Renal pelvis (tissue), 12 donors: ENCODE data around the gene MMP23B. TPM values are rescaled to one million over a fixed set of nuclear protein-coding genes. Genes with fewer than 3 reads are reported as not detected.
"Not testable (repeated sequence)": the region's sequence is repeated elsewhere in the genome, so short reads cannot be mapped to it uniquely, and the experiment has no call there.

ENCODE experiments used
- DNase-seq: peaks from one replicate; pipeline ENCODE4 v3.0.0-alpha.2; 2013
- long read RNA-seq, 16 experiments: transcript quantifications; one replicate each; lab custom pipeline, GENCODE V29; 2026
- polyA plus RNA-seq, 3 donors: library from polyadenylated mRNA; unstranded; fragments of 120-200 nt; gene quantifications; one replicate each; pipeline ENCODE4 v1.2.1, GENCODE V29; 2013; ENCODE audit not compliant: insufficient read length in 3 of 3

MMP23B gene
- 10 to 100 TPM; 22.6 to 34.6 (median 34.1) TPM for polyA plus RNA-seq
- long read RNA-seq, donor 1, transcript MMP23B-202 (7 exons, 1,309 nt): minor isoform, 5 of 18 reads
- long read RNA-seq, donor 1, transcript MMP23B-201 (8 exons, 1,326 nt): major isoform, 13 of 18 reads
- long read RNA-seq, donor 1, partial matches to known transcripts: 0 of 18 reads
- long read RNA-seq, donor 1, other reads (novel, unspliced or antisense): 0 of 18 reads
- long read RNA-seq, donor 2, transcript MMP23B-201 (8 exons, 1,326 nt): major isoform, 19 of 102 reads
- long read RNA-seq, donor 2, partial matches to known transcripts: 76 of 102 reads
- long read RNA-seq, donor 2, other reads (novel, unspliced or antisense): 0 of 102 reads
- long read RNA-seq, donor 3, transcript MMP23B-201 (8 exons, 1,326 nt): major isoform, 15 of 21 reads
- long read RNA-seq, donor 3, partial matches to known transcripts: 0 of 21 reads
- long read RNA-seq, donor 3, other reads (novel, unspliced or antisense): 0 of 21 reads
- long read RNA-seq, donor 4, transcript MMP23B-201 (8 exons, 1,326 nt): major isoform, 22 of 112 reads
- long read RNA-seq, donor 4, partial matches to known transcripts: 88 of 112 reads
- long read RNA-seq, donor 4, other reads (novel, unspliced or antisense): 0 of 112 reads
- long read RNA-seq, donor 5, transcript MMP23B-201 (8 exons, 1,326 nt): major isoform, 6 of 6 reads
- long read RNA-seq, donor 5, partial matches to known transcripts: 0 of 6 reads
- long read RNA-seq, donor 5, other reads (novel, unspliced or antisense): 0 of 6 reads
- long read RNA-seq, donor 6, transcript MMP23B-201 (8 exons, 1,326 nt): major isoform, 10 of 13 reads
- long read RNA-seq, donor 6, partial matches to known transcripts: 0 of 13 reads
- long read RNA-seq, donor 6, other reads (novel, unspliced or antisense): 0 of 13 reads
- long read RNA-seq, donor 7, transcript MMP23B-201 (8 exons, 1,326 nt): major isoform, 26 of 33 reads
- long read RNA-seq, donor 7, transcript MMP23B-202 (7 exons, 1,309 nt): minor isoform, 5 of 33 reads
- long read RNA-seq, donor 7, partial matches to known transcripts: 0 of 33 reads
- long read RNA-seq, donor 7, other reads (novel, unspliced or antisense): 0 of 33 reads
- long read RNA-seq, donor 8, transcript MMP23B-201 (8 exons, 1,326 nt): major isoform, 9 of 15 reads
- long read RNA-seq, donor 8, partial matches to known transcripts: 0 of 15 reads
- long read RNA-seq, donor 8, other reads (novel, unspliced or antisense): 0 of 15 reads
- long read RNA-seq, donor 9, transcript MMP23B-201 (8 exons, 1,326 nt): major isoform, 18 of 21 reads
- long read RNA-seq, donor 9, partial matches to known transcripts: 0 of 21 reads
- long read RNA-seq, donor 9, other reads (novel, unspliced or antisense): 0 of 21 reads
- long read RNA-seq, donor 10, transcript MMP23B-201 (8 exons, 1,326 nt): major isoform, 8 of 162 reads
- long read RNA-seq, donor 10, partial matches to known transcripts: 138 of 162 reads
- long read RNA-seq, donor 10, other reads (novel, unspliced or antisense): 10 of 162 reads
- long read RNA-seq, donor 11, transcript MMP23B-201 (8 exons, 1,326 nt): major isoform, 5 of 11 reads
- long read RNA-seq, donor 11, partial matches to known transcripts: 0 of 11 reads
- long read RNA-seq, donor 11, other reads (novel, unspliced or antisense): 0 of 11 reads
- long read RNA-seq, donor 12, transcript MMP23B-201 (8 exons, 1,326 nt): major isoform, 16 of 20 reads
- long read RNA-seq, donor 12, partial matches to known transcripts: 0 of 20 reads
- long read RNA-seq, donor 12, other reads (novel, unspliced or antisense): 0 of 20 reads
- long read RNA-seq, donor 13, transcript MMP23B-201 (8 exons, 1,326 nt): major isoform, 8 of 108 reads
- long read RNA-seq, donor 13, partial matches to known transcripts: 94 of 108 reads
- long read RNA-seq, donor 13, other reads (novel, unspliced or antisense): 5 of 108 reads
- long read RNA-seq, donor 14: 0 reads
- long read RNA-seq, donor 15, transcript MMP23B-201 (8 exons, 1,326 nt): major isoform, 8 of 36 reads
- long read RNA-seq, donor 15, partial matches to known transcripts: 20 of 36 reads
- long read RNA-seq, donor 15, other reads (novel, unspliced or antisense): 0 of 36 reads
- long read RNA-seq, donor 16, transcript MMP23B-202 (7 exons, 1,309 nt): minor isoform, 6 of 29 reads
- long read RNA-seq, donor 16, transcript MMP23B-201 (8 exons, 1,326 nt): major isoform, 17 of 29 reads
- long read RNA-seq, donor 16, partial matches to known transcripts: 5 of 29 reads
- long read RNA-seq, donor 16, other reads (novel, unspliced or antisense): 0 of 29 reads

GRCh38 chr1:1631782-1632420 is at the start of gene MMP23B:
TSS of gene MMP23B (plus strand) at chr1:1632173. CDS start at chr1:1632219, 46 bp downstream.
- DNase-seq: peak; percentile 75

GRCh38 chr1:1582585-1583346 is 49.2 kb upstream of the MMP23B start:
- DNase-seq: no peak

GRCh38 chr1:1583347-1584010 is 48.5 kb upstream of the MMP23B start:
- DNase-seq: no peak

- no peak for DNase-seq
Measured at GRCh38 chr1:1591452-1591851, 40.5 kb upstream of the MMP23B start.

GRCh38 chr1:1593834-1594601 is 38.0 kb upstream of the MMP23B start:
- no peak for DNase-seq

GRCh38 chr1:1594602-1595260 is 37.2 kb upstream of the MMP23B start:
- DNase-seq: no peak

GRCh38 chr1:1595341-1595740 is 36.6 kb upstream of the MMP23B start:
- not testable (repeated sequence) for DNase-seq

GRCh38 chr1:1596493-1597274 is 35.3 kb upstream of the MMP23B start:
- no peak for DNase-seq

GRCh38 chr1:1597275-1597930 is 34.6 kb upstream of the MMP23B start:
- no peak for DNase-seq

GRCh38 chr1:1598051-1598719 is 33.8 kb upstream of the MMP23B start:
- no peak for DNase-seq

- no peak for DNase-seq
Measured at GRCh38 chr1:1598720-1599029, 33.3 kb upstream of the MMP23B start.

GRCh38 chr1:1599030-1599934 is 32.7 kb upstream of the MMP23B start:
- DNase-seq: no peak
